Measurements from ENCODE around the gene OR1N1.
"Not testable (repeated sequence)": the region's sequence is repeated elsewhere in the genome, so short reads cannot be mapped to it uniquely, and the experiment has no call there.

The OR1N1 gene

GRCh38 chr9:122546196-122546595 lies 19.1 kb upstream of the OR1N1 start:
- no peak overlapping the region for H3K4me3 ChIP-seq (ENCODE audit: low read depth, low read length)
- no peak for TF ChIP-seq CTCF (IDR thresholded peaks at IDR 0.05; ENCODE audit: insufficient read depth, low read depth, low read length, missing control alignments)

GRCh38 chr9:122538757-122539156 lies 11.7 kb upstream of the OR1N1 start:
- no peak for DNase-seq (ENCODE audit: low read depth)
- TF ChIP-seq CTCF (IDR thresholded peaks at IDR 0.05; ENCODE audit: insufficient read depth, low read depth, low read length, missing control alignments), result no peak
- H3K4me3 ChIP-seq (ENCODE audit: low read depth, low read length), result no peak overlapping the region

More at GRCh38 chr9:122546196-122546595, 19.1 kb upstream of the OR1N1 start:
- no peak for DNase-seq (ENCODE audit: low read depth)

- not testable (repeated sequence) for DNase-seq (ENCODE audit: low read depth)
These were observed 10.0 kb upstream of the OR1N1 start for GRCh38 chr9:122537066-122537465.

GRCh38 chr9:122536134-122536533 lies 9.0 kb upstream of the OR1N1 start:
- DNase-seq (ENCODE audit: low read depth), result no peak
- H3K4me3 ChIP-seq (ENCODE audit: low read depth, low read length), result no peak overlapping the region
- TF ChIP-seq CTCF (IDR thresholded peaks at IDR 0.05; ENCODE audit: insufficient read depth, low read depth, low read length, missing control alignments), result no peak

More at GRCh38 chr9:122537066-122537465, 10.0 kb upstream of the OR1N1 start:
- H3K4me3 ChIP-seq (ENCODE audit: low read depth, low read length), result not testable (repeated sequence)

- not testable (repeated sequence) for H3K4me3 ChIP-seq (ENCODE audit: low read depth, low read length); DNase-seq (ENCODE audit: low read depth)
These were observed 4.1 kb upstream of the OR1N1 start for GRCh38 chr9:122531157-122531556.

GRCh38 chr9:122526602-122527001 lies 491 bp downstream of the OR1N1 start:
- no peak for DNase-seq (ENCODE audit: low read depth)
- H3K4me3 ChIP-seq (ENCODE audit: low read depth, low read length), result no peak overlapping the region
- TF ChIP-seq CTCF (IDR thresholded peaks at IDR 0.05; ENCODE audit: insufficient read depth, low read depth, low read length, missing control alignments), result no peak

- TF ChIP-seq CTCF (IDR thresholded peaks at IDR 0.05; ENCODE audit: insufficient read depth, low read depth, low read length, missing control alignments), result no peak
- no peak for DNase-seq (ENCODE audit: low read depth)
These were observed 7.7 kb downstream of the OR1N1 start for GRCh38 chr9:122519376-122519775.

GRCh38 chr9:122518841-122519240 lies 8.3 kb downstream of the OR1N1 start, which contains the start of gene OR1J4:
Gene OR1J4 (plus strand): TSS chr9:122519141. CDS start chr9:122519141, 0 bp downstream.
- H3K4me3 ChIP-seq (ENCODE audit: low read depth, low read length), result no peak within 1 kb of the TSS
- DNase-seq (ENCODE audit: low read depth), result no peak
- TF ChIP-seq CTCF (IDR thresholded peaks at IDR 0.05; ENCODE audit: insufficient read depth, low read depth, low read length, missing control alignments), result no peak

More at GRCh38 chr9:122519376-122519775, 7.7 kb downstream of the OR1N1 start:
- H3K4me3 ChIP-seq (ENCODE audit: low read depth, low read length), result no peak overlapping the region

All from GM12865 (cell line).